ENCODE results near the gene RHOA. TPM values are rescaled to one million over a fixed set of nuclear protein-coding genes. Genes with fewer than 3 reads are reported as not detected.
"Not testable (repeated sequence)": the region's sequence is repeated elsewhere in the genome, so short reads cannot be mapped to it uniquely, and the experiment has no call there.

RHOA gene
- total RNA-seq, 1 donor from 2014 or later, result 504 TPM

DNA sequence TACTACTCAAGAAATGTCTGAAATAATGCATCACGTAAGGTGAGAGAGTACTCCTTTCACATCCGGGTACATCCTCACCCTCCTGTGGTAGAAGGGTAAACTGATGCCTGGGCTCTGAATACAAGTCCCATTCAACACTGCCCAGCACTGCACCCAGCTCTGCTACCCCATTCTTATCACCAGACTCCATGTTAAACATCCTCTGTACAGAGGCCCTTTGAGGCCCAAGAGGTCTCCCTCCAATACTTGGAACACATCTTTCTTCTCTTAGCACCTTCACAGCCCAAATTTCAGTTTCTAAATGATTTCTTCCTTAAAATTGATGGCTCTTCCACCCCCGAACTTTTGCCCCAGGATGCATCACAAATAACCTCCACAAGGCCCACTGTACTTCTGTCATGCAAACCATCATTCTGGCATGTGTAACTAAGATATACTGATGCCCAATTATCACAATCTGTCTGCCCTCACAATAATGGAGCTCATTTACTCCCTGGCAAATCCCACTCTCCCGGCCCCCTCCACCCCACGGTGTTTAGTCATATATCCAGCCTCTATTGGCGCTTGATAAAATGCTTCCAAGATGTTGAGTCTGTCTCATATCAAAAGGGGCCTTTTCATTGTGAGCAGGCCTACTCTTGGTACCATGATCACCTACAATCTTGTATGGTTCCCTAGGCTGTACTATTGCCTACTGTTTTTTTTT, 41.0 kb downstream of the RHOA start:
- H3K4me3 ChIP-seq (ENCODE audit: low read depth, low read length), result no peak overlapping the region
- DNase-seq (ENCODE audit: low read depth), result no peak
- TF ChIP-seq, protein P1, sequence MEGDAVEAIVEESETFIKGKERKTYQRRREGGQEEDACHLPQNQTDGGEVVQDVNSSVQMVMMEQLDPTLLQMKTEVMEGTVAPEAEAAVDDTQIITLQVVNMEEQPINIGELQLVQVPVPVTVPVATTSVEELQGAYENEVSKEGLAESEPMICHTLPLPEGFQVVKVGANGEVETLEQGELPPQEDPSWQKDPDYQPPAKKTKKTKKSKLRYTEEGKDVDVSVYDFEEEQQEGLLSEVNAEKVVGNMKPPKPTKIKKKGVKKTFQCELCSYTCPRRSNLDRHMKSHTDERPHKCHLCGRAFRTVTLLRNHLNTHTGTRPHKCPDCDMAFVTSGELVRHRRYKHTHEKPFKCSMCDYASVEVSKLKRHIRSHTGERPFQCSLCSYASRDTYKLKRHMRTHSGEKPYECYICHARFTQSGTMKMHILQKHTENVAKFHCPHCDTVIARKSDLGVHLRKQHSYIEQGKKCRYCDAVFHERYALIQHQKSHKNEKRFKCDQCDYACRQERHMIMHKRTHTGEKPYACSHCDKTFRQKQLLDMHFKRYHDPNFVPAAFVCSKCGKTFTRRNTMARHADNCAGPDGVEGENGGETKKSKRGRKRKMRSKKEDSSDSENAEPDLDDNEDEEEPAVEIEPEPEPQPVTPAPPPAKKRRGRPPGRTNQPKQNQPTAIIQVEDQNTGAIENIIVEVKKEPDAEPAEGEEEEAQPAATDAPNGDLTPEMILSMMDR (conservative IDR thresholded peaks at IDR 0.05; ENCODE audit: low read depth, low read length), result no peak

DNA sequence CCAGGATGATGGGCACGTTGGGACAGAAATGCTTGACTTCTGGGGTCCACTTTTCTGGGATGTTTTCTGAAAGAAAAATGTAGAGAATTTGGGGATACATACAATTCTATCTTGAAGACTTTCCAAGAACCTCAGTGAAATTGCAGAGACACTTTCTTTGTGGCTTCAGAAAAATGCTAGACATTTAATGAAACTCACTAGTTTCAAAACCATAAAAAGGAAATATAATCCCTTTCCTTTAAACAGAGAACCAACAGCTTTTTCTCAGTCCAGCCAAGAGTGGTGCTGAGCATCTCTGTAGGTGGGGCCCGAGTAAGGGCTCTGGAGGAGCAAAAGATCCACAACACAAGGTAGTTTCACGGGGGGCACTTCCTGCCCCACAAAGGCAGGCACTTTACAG, 49.2 kb downstream of the RHOA start:
- TF ChIP-seq, protein P1 (conservative IDR thresholded peaks at IDR 0.05; ENCODE audit: low read depth, low read length), result no peak
- DNase-seq (ENCODE audit: low read depth), result no peak
- no peak overlapping the region for H3K4me3 ChIP-seq (ENCODE audit: low read depth, low read length)

DNA sequence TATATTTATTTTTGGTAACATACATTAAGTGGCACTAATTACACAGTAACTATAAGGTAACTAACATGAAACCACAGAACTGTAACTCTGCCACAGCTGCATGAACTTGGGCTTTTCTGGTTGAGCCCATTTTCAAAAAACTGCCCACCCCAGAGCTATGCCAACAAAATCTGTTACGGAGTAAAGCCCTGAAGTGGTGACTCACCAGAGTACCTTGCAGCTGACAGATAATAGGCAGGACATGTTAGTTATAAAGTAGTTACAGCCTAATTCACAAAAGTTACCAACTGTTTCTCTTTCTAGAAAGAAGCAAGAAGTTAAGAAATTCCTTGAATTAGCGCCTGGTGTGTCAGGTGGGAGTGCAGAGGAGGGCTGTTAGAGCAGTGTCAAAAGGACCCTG, 52.2 kb downstream of the RHOA start:
- H3K4me3 ChIP-seq (ENCODE audit: low read depth, low read length), result no peak overlapping the region
- DNase-seq (ENCODE audit: low read depth), result no peak
- TF ChIP-seq, protein P1 (conservative IDR thresholded peaks at IDR 0.05; ENCODE audit: low read depth, low read length), result no peak

DNA sequence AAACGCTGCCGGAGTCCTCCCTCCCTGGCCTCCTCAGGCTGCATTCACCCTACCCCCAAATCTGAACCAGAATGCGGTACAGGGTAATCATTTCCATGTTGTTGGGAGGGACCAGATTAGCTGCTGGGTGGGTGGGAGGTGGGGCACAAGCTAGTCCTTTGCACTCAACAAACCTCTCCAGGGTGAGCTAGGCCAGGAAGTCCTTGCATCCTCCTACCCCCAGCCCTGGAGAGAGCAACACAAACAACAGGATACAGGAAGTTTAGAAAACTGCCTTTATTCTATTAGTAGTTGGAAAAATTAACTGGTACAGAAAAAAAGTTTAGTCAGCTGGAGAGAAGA, 52.9 kb downstream of the RHOA start:
- peak overlapping the region; percentile 80 for H3K4me3 ChIP-seq (ENCODE audit: low read depth, low read length)
- DNase-seq (ENCODE audit: low read depth), result no peak
- TF ChIP-seq, protein P1 (conservative IDR thresholded peaks at IDR 0.05; ENCODE audit: low read depth, low read length), result no peak

DNA sequence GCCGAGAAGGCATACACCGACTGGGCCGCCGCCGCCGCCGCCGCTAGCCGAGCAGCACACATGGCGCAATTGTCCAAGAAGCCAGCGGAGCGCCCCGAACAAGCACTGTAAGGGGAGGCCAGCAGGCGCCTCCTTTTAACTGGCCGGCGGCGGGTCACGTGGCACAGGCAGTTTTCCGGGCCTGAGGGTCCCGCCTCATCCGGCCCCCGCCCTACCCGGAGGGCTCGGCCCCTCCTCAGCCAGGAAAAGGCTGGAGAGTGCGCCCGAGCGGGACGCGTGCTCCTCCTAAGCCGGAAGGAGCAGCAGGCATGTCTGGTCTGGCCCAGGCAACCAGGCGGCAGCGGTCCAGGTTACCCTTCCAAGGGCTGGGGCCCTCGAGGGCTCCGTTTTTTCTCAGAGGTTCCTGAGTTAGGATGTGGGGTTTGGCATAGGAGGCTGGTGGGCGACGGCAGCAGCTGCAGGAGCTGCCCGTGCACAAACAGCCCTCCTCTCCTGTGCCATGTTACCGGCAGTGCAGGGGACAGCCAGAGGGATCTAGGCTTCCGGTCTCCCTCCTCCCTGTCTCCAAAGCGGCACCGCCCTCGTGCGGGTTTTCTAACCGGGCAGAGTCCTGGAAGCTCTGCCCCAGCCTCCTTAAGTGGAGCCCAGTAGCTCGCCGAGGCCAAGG, 53.4 kb downstream of the RHOA start, which contains the start of gene GPX1:
TSS of gene GPX1 (minus strand) at position 137 of the 667 bp plus-strand sequence. CDS start at position 62, 75 bp downstream.
- H3K4me3 ChIP-seq (ENCODE audit: low read depth, low read length), result peak within 1 kb of the TSS; percentile 80
- no peak for DNase-seq (ENCODE audit: low read depth)
- TF ChIP-seq, protein P1 (conservative IDR thresholded peaks at IDR 0.05; ENCODE audit: low read depth, low read length), result no peak

DNA sequence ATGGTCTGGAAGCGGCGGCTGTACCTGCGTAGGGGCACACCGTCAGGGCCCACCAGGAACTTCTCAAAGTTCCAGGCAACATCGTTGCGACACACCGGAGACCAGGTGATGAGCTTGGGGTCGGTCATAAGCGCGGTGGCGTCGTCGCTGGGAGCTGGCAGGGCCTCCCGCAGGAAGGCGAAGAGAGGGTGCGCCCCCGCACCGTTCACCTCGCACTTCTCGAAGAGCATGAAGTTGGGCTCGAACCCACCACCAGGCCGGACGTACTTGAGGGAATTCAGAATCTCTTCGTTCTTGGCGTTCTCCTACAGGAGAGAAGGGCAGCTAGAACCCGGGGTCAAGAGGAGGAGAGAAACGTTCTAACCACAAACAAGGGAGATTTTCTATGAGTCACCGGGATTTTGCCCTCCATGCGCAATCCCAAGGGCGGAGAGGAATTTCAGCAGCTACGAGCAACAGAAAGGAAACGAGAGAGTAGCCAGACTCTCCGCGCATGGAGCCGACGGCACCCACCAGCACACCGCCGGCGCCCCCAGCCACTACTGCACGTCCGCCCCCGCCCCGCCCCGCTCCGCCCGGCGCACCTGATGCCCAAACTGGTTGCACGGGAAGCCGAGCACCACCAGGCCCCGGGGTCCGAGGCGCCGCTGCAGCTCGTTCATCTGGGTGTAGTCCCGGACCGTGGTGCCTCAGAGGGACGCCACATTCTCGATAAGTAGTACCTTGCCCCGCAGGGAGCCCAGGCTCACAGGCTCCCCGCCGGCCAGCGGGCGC, 54.1 kb downstream of the RHOA start:
- DNase-seq (ENCODE audit: low read depth), result not testable (repeated sequence)
- peak overlapping the region; percentile 80 for H3K4me3 ChIP-seq (ENCODE audit: low read depth, low read length)

DNA sequence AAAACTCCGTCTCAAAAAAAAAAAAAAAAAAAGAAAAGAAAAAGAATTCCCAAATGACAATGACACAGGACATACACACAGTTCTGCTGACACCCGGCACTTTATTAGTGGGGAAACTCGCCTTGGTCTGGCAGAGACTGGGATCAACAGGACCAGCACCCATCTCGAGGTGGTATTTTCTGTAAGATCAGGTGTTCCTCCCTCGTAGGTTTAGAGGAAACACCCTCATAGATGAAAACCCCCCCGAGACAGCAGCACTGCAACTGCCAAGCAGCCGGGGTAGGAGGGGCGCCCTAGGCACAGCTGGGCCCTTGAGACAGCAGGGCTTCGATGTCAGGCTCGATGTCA, 54.7 kb downstream of the RHOA start:
- DNase-seq (ENCODE audit: low read depth), result not testable (repeated sequence)
- peak overlapping the region; percentile 80 for H3K4me3 ChIP-seq (ENCODE audit: low read depth, low read length)

Data from epithelial cell of proximal tubule (primary cell).